Endothelial cell (in vitro differentiated cells): ENCODE results near the gene ELOVL6. TPM values are rescaled to one million over a fixed set of nuclear protein-coding genes. Genes with fewer than 3 reads are reported as not detected.

Source experiments
- DNase-seq: peaks from one replicate; pipeline ENCODE4 v3.0.0; 2021; ENCODE audit warnings: low spot score
- H3K27ac Mint-ChIP-seq: one replicate; pipeline ENCODE4 v1.8.0; 2021; ENCODE audit warnings: mixed read lengths, inconsistent platforms; ENCODE audit not compliant: unreplicated experiment
- H3K27me3 Mint-ChIP-seq: one replicate; pipeline ENCODE4 v1.8.0; 2021; ENCODE audit warnings: mild to moderate bottlenecking, moderate library complexity, mixed read lengths, inconsistent platforms; ENCODE audit not compliant: unreplicated experiment
- H3K36me3 Mint-ChIP-seq: one replicate; pipeline ENCODE4 v1.8.0; 2021; ENCODE audit warnings: mild to moderate bottlenecking, low read depth, mixed read lengths, inconsistent platforms; ENCODE audit not compliant: unreplicated experiment
- H3K4me1 Mint-ChIP-seq: one replicate; pipeline ENCODE4 v1.8.0; 2021; ENCODE audit warnings: mild to moderate bottlenecking, mixed read lengths, inconsistent platforms; ENCODE audit not compliant: unreplicated experiment
- H3K4me3 Mint-ChIP-seq: one replicate; pipeline ENCODE4 v1.8.0; 2021; ENCODE audit warnings: mild to moderate bottlenecking, mixed read lengths, inconsistent platforms; ENCODE audit not compliant: unreplicated experiment
- H3K9me3 Mint-ChIP-seq: one replicate; pipeline ENCODE4 v1.8.0; 2021; ENCODE audit warnings: mixed read lengths, inconsistent platforms; ENCODE audit not compliant: unreplicated experiment
- total RNA-seq: library from RNA; stranded (reverse); fragmentation: NEBNext Ultra II Directional; extraction: Animal tissue kit (Norgen Biotek cat#: 25700); gene quantifications from one replicate; pipeline ENCODE4 v1.2.1, GENCODE V29; 2021; ENCODE audit not compliant: unreplicated experiment
- TF ChIP-seq, protein P1 (sequence below): fragments of 200-600 bp; sonication (generic); IDR thresholded peaks from one replicate; pipeline ENCODE4 v1.5.0; 2021; ENCODE audit warnings: antibody characterized with exemption; ENCODE audit not compliant: unreplicated experiment

ELOVL6 gene
- total RNA-seq, 1 donor from 2014 or later: 31.0 TPM

- no peaks in the 10 kb centered on the region for H3K27me3 Mint-ChIP-seq
- DNase-seq: no peak
- no peaks in the 10 kb centered on the region for H3K36me3 Mint-ChIP-seq
- no peaks in the 10 kb centered on the region for H3K4me1 Mint-ChIP-seq
- no peaks in the 10 kb centered on the region for H3K9me3 Mint-ChIP-seq
- TF ChIP-seq, protein P1, sequence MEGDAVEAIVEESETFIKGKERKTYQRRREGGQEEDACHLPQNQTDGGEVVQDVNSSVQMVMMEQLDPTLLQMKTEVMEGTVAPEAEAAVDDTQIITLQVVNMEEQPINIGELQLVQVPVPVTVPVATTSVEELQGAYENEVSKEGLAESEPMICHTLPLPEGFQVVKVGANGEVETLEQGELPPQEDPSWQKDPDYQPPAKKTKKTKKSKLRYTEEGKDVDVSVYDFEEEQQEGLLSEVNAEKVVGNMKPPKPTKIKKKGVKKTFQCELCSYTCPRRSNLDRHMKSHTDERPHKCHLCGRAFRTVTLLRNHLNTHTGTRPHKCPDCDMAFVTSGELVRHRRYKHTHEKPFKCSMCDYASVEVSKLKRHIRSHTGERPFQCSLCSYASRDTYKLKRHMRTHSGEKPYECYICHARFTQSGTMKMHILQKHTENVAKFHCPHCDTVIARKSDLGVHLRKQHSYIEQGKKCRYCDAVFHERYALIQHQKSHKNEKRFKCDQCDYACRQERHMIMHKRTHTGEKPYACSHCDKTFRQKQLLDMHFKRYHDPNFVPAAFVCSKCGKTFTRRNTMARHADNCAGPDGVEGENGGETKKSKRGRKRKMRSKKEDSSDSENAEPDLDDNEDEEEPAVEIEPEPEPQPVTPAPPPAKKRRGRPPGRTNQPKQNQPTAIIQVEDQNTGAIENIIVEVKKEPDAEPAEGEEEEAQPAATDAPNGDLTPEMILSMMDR: no peak
- H3K4me3 Mint-ChIP-seq: no peak overlapping the region
- H3K27ac Mint-ChIP-seq: no peak overlapping the region
These were observed 193.9 kb downstream of the ELOVL6 start for GRCh38 chr4:110004556-110004955.

- Mint-ChIP-seq H3K36me3 (no peaks in the 10 kb centered on the region), H3K4me1 (no peaks in the 10 kb centered on the region), H3K4me3 (no peak overlapping the region), H3K9me3 (no peaks in the 10 kb centered on the region), H3K27me3 (no peaks in the 10 kb centered on the region), H3K27ac (no peak overlapping the region)
- TF ChIP-seq, protein P1: no peak
- no peak for DNase-seq
These were observed 194.8 kb downstream of the ELOVL6 start for GRCh38 chr4:110003401-110004187.

DNA sequence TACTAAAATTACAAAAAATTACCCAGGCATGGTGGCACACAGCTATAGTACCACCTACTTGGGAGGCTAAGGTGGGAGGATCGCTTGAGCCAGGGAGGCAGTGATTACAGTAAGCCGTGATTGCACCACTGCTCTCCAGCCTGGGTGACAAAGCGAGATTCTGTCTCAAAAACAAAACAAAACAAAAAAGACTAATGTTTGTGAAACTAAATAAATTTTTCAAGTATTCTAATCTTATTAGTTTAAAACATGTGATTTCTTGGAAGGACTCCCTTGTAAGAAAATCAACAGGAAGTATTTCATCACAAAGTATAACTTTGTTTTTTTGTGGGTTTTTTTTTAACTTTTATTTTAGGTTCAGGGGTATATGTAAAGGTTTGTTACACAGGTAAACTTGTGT is 196.1 kb downstream of the ELOVL6 start:
- Mint-ChIP-seq H3K36me3 (no peaks in the 10 kb centered on the region), H3K9me3 (no peaks in the 10 kb centered on the region), H3K27me3 (no peaks in the 10 kb centered on the region), H3K4me3 (no peak overlapping the region), H3K4me1 (no peaks in the 10 kb centered on the region), H3K27ac (no peak overlapping the region)
- DNase-seq: no peak
- TF ChIP-seq, protein P1: no peak

- no peaks in the 10 kb centered on the region for H3K9me3 Mint-ChIP-seq
- TF ChIP-seq, protein P1: no peak
- no peaks in the 10 kb centered on the region for H3K36me3 Mint-ChIP-seq
- no peak overlapping the region for H3K4me3 Mint-ChIP-seq
- no peak overlapping the region for H3K27ac Mint-ChIP-seq
- peaks cover 3% of the 10 kb centered on the region for H3K4me1 Mint-ChIP-seq
- H3K27me3 Mint-ChIP-seq: no peaks in the 10 kb centered on the region
- no peak for DNase-seq
These were observed 198.9 kb downstream of the ELOVL6 start for GRCh38 chr4:109999585-109999912.

GRCh38 chr4:109998867-109999584 is 199.4 kb downstream of the ELOVL6 start:
- H3K36me3 Mint-ChIP-seq: no peaks in the 10 kb centered on the region
- no peaks in the 10 kb centered on the region for H3K27me3 Mint-ChIP-seq
- H3K4me3 Mint-ChIP-seq: no peak overlapping the region
- TF ChIP-seq, protein P1: peak; percentile 61
- no peak overlapping the region for H3K27ac Mint-ChIP-seq
- peak; percentile 39 for DNase-seq
- H3K4me1 Mint-ChIP-seq: peaks cover 3% of the 10 kb centered on the region
- no peaks in the 10 kb centered on the region for H3K9me3 Mint-ChIP-seq
